IMR-90 (cell line): ENCODE measurements around the gene MAS1L. TPM values are rescaled to one million over a fixed set of nuclear protein-coding genes. Genes with fewer than 3 reads are reported as not detected.

Experiments used
- ATAC-seq: fragments of 200-7000 bp; cut with Tn5 transposase; 2 replicates; pipeline ENCODE4 v1.9.1; 2020; ENCODE audit warnings: low read depth, mild to moderate bottlenecking, moderate library complexity
- BruUV-seq: library from RNA; stranded (reverse); fragments of 400-500 nt; replicated peaks from 2 replicates; lab custom pipeline; 2021; lab: Mats Ljungman, UMichigan
- CTCF ChIA-PET: fragments of 300-600 bp; formaldehyde crosslinking; extraction: SDS; loops from one replicate; lab custom pipeline; 2021; ENCODE audit warnings: antibody characterized with exemption; lab: Yijun Ruan, JAX
- POLR2A ChIA-PET: fragments of 300-600 bp; sonication (Branson Sonifier 250); formaldehyde crosslinking; loops from one replicate; lab custom pipeline; 2022; ENCODE audit warnings: antibody characterized with exemption; ENCODE audit not compliant: unreplicated experiment; lab: Charles Lee
- DNase-seq: peaks from one replicate; pipeline ENCODE4 v3.0.0; 2013
- H2AFZ ChIP-seq: replicated peaks from 2 replicates; pipeline ENCODE3; 2013; ENCODE audit warnings: low read length, mild to moderate bottlenecking; ENCODE audit not compliant: poor library complexity
- H2AK5ac ChIP-seq: 2 replicates; pipeline ENCODE4 v1.6.1; 2013; ENCODE audit warnings: low read depth, low read length, inconsistent platforms
- H2AK9ac ChIP-seq: replicated peaks from 2 replicates; pipeline ENCODE3; 2013; ENCODE audit warnings: mild to moderate bottlenecking, low read depth, low read length, moderate library complexity; ENCODE audit not compliant: poor library complexity
- H2BK120ac ChIP-seq: 2 replicates; pipeline ENCODE4 v1.6.1; 2013; ENCODE audit warnings: low read depth, low read length, inconsistent platforms
- H2BK15ac ChIP-seq: 3 replicates; pipeline ENCODE4 v1.6.1; 2013; ENCODE audit warnings: low read depth, low read length, inconsistent platforms
- H2BK20ac ChIP-seq: 2 replicates; pipeline ENCODE4 v1.6.1; 2013; ENCODE audit warnings: low read depth, mild to moderate bottlenecking, inconsistent platforms, low read length, moderate library complexity
- H2BK5ac ChIP-seq: 2 replicates; pipeline ENCODE4 v1.6.1; 2013; ENCODE audit warnings: mild to moderate bottlenecking, low read depth, low read length, inconsistent platforms; ENCODE audit not compliant: poor library complexity, severe bottlenecking
- H3K14ac ChIP-seq: replicated peaks from 2 replicates; pipeline ENCODE4 v1.6.1; 2013; ENCODE audit warnings: low read depth, low read length, inconsistent platforms
- H3K18ac ChIP-seq: 2 replicates; pipeline ENCODE4 v1.6.1; 2013; ENCODE audit warnings: low read depth, low read length, control low read depth
- H3K23ac ChIP-seq: 2 replicates; pipeline ENCODE4 v1.6.1; 2013; ENCODE audit warnings: low read depth, low read length, inconsistent platforms
- H3K27ac ChIP-seq: 2 replicates; pipeline ENCODE4 v1.5.1; 2013; ENCODE audit warnings: mild to moderate bottlenecking, control low read depth, low read length; ENCODE audit not compliant: insufficient read depth
- H3K27me3 ChIP-seq: 2 replicates; pipeline ENCODE4 v1.6.1; 2013; ENCODE audit warnings: low read length; ENCODE audit not compliant: control insufficient read depth, insufficient read depth
- H3K36me3 ChIP-seq: 2 replicates; pipeline ENCODE4 v1.6.1; 2013; ENCODE audit warnings: low read length, mixed read lengths; ENCODE audit not compliant: control insufficient read depth, insufficient read depth
- H3K4ac ChIP-seq: 2 replicates; pipeline ENCODE4 v1.6.1; 2013; ENCODE audit warnings: low read depth, low read length, inconsistent platforms
- H3K4me1 ChIP-seq: 2 replicates; pipeline ENCODE4 v1.6.1; 2013; ENCODE audit warnings: low read length, mixed read lengths; ENCODE audit not compliant: control insufficient read depth, insufficient read depth
- H3K4me2 ChIP-seq: 2 replicates; pipeline ENCODE4 v1.6.1; 2013; ENCODE audit warnings: low read depth, mild to moderate bottlenecking, control low read depth, low read length, moderate library complexity
- H3K4me3 ChIP-seq: 2 replicates; pipeline ENCODE4 v1.5.1; 2013; ENCODE audit warnings: low read depth, mild to moderate bottlenecking, control low read depth, low read length, moderate library complexity; ENCODE audit not compliant: insufficient read depth
- H3K56ac ChIP-seq: 2 replicates; pipeline ENCODE4 v1.6.1; 2013; ENCODE audit warnings: low read length, inconsistent platforms; ENCODE audit not compliant: insufficient read depth; ENCODE audit errors: extremely low read depth
- H3K79me1 ChIP-seq, 2 experiments: 2 replicates each; pipeline ENCODE4 v1.6.1; 2013; ENCODE audit warnings: low read length in 2 of 2, inconsistent platforms in 1 of 2, low read depth in 1 of 2
- H3K9ac ChIP-seq: 2 replicates; pipeline ENCODE4 v1.6.1; 2013; ENCODE audit warnings: low read depth, low read length, control low read depth
- H3K9me1 ChIP-seq: 2 replicates; pipeline ENCODE4 v1.6.1; 2013; ENCODE audit warnings: low read length, inconsistent platforms; ENCODE audit not compliant: insufficient read depth
- H3K9me3 ChIP-seq: 2 replicates; pipeline ENCODE4 v1.6.1; 2013; ENCODE audit warnings: low read length; ENCODE audit not compliant: control insufficient read depth, insufficient read depth
- H4K20me1 ChIP-seq: 2 replicates; pipeline ENCODE4 v1.6.1; 2013; ENCODE audit warnings: low read length, inconsistent platforms; ENCODE audit not compliant: insufficient read depth
- H4K5ac ChIP-seq: 2 replicates; pipeline ENCODE4 v1.6.1; 2013; ENCODE audit warnings: mild to moderate bottlenecking, low read depth, low read length, control low read depth
- H4K8ac ChIP-seq, 2 experiments: 2 replicates each; pipeline ENCODE4 v1.6.1; 2013; ENCODE audit warnings: low read depth in 2 of 2, low read length in 2 of 2, control low read depth in 1 of 2, inconsistent platforms in 1 of 2
- H4K91ac ChIP-seq: 2 replicates; pipeline ENCODE4 v1.6.1; 2013; ENCODE audit warnings: low read depth, low read length, inconsistent platforms; ENCODE audit not compliant: insufficient read depth
- BHLHE40 ChIP-seq: fragments of 150-350 bp; IDR thresholded peaks from 2 replicates; pipeline ENCODE4 v1.6.1; 2016; ENCODE audit warnings: mild to moderate bottlenecking, low read depth, low read length
- CEBPB ChIP-seq: IDR thresholded peaks from 2 replicates; pipeline ENCODE4 v1.6.1; 2012; ENCODE audit warnings: low read depth, low read length, improper control_type of control experiment
- CHD1 ChIP-seq: IDR thresholded peaks from 2 replicates; pipeline ENCODE4 v1.6.1; 2012; ENCODE audit warnings: low read depth, low read length, improper control_type of control experiment
- FOS ChIP-seq: fragments of 150-350 bp; IDR thresholded peaks from 2 replicates; pipeline ENCODE4 v1.6.1; 2016; ENCODE audit warnings: low read depth, low read length
- MAFK ChIP-seq: IDR thresholded peaks from 2 replicates; pipeline ENCODE4 v1.6.1; 2012; ENCODE audit warnings: low read depth, low read length, improper control_type of control experiment
- MAZ ChIP-seq: IDR thresholded peaks from 2 replicates; pipeline ENCODE4 v1.6.1; 2012; ENCODE audit warnings: low read depth, mild to moderate bottlenecking, low read length, improper control_type of control experiment, moderate library complexity, borderline replicate concordance
- MXI1 ChIP-seq: IDR thresholded peaks from 2 replicates; pipeline ENCODE4 v1.6.1; 2012; ENCODE audit warnings: low read depth, mild to moderate bottlenecking, low read length, moderate library complexity, borderline replicate concordance
- NFE2L2 ChIP-seq: fragments of 150-350 bp; IDR thresholded peaks from 2 replicates; pipeline ENCODE4 v1.6.1; 2016; ENCODE audit warnings: low read depth, mild to moderate bottlenecking, low read length
- POLR2A ChIP-seq: IDR thresholded peaks from 2 replicates; pipeline ENCODE4 v1.6.1; 2012; ENCODE audit warnings: mild to moderate bottlenecking, low read depth, low read length
- RAD21 ChIP-seq: IDR thresholded peaks from 2 replicates; pipeline ENCODE4 v1.6.1; 2012; ENCODE audit warnings: low read length, improper control_type of control experiment
- RCOR1 ChIP-seq: IDR thresholded peaks from 2 replicates; pipeline ENCODE4 v1.6.1; 2012; ENCODE audit warnings: mild to moderate bottlenecking, low read length, improper control_type of control experiment; ENCODE audit not compliant: insufficient replicate concordance
- RFX5 ChIP-seq: IDR thresholded peaks from 2 replicates; pipeline ENCODE4 v1.8.0; 2012; ENCODE audit warnings: low read depth, mild to moderate bottlenecking, low read length, moderate library complexity
- SMC3 ChIP-seq: fragments of 150-350 bp; IDR thresholded peaks from 2 replicates; pipeline ENCODE4 v1.6.1; 2016; ENCODE audit warnings: low read depth, mild to moderate bottlenecking, antibody characterized with exemption, low read length, moderate library complexity
- WGBS, 2 experiments: methylation state at CpG; one replicate each; pipeline versions ENCODE4 v1.1.5 to v1.1.7; 2013; ENCODE audit warnings: missing lambda C conversion rate in 2 of 2; ENCODE audit not compliant: insufficient read length in 1 of 2; ENCODE audit errors: extremely low coverage in 2 of 2; 5-methylcytosine and 5-hydroxymethylcytosine counted together
- dilution Hi-C: fragments of 300-500 bp; cut with HindIII; formaldehyde crosslinking; loops from one replicate; pipeline ENCODE4 v1.14.3; 2018; ENCODE audit warnings: low sequenced_read_pairs; ENCODE audit not compliant: unreplicated experiment
- in situ Hi-C: fragments of 300-500 bp; cut with MboI; formaldehyde crosslinking; loops from 3 replicates; pipeline ENCODE4 v1.14.3; 2019; ENCODE audit warnings: low sequenced_read_pairs, inconsistent platforms, mixed read lengths
- intact Hi-C: fragments of 100-400 bp; cut with micrococcal nuclease; formaldehyde crosslinking; loops from 2 replicates; pipeline ENCODE4 v1.10.0; 2022
- polyA plus RNA-seq, 3 experiments: library from polyadenylated mRNA; depleted of rRNA; stranded (reverse); fragments of >200 nt; gene quantifications; 2 replicates each; pipeline ENCODE4 v1.2.3, GENCODE V29; 2012; ENCODE audit warnings: low replicate concordance in 1 of 3
- total RNA-seq: library from RNA; depleted of rRNA; stranded (reverse); fragments of >200 nt; gene quantifications from 2 replicates; pipeline ENCODE4 v1.2.3, GENCODE V29; 2012
- TF ChIP-seq, protein P1 (sequence below): conservative IDR thresholded peaks from 2 replicates; pipeline ENCODE4 v1.5.1; 2012; ENCODE audit warnings: mild to moderate bottlenecking, low read depth, low read length, improper control_type of control experiment
- TF ChIP-seq, protein P2 (sequence below): fragments of 150-350 bp; IDR thresholded peaks from 2 replicates; pipeline ENCODE4 v1.6.1; 2016; ENCODE audit warnings: low read depth, mild to moderate bottlenecking, low read length, moderate library complexity, borderline replicate concordance
- TF ChIP-seq, protein P3 (sequence below): fragments of 150-350 bp; IDR thresholded peaks from 2 replicates; pipeline ENCODE4 v1.6.1; 2017; ENCODE audit warnings: mild to moderate bottlenecking, antibody characterized with exemption, low read length, low read depth

Gene MAS1L
- total and polyA plus RNA-seq, 2 of the 4 experiments (the other 2 are of a cell fraction): not detected

DNA sequence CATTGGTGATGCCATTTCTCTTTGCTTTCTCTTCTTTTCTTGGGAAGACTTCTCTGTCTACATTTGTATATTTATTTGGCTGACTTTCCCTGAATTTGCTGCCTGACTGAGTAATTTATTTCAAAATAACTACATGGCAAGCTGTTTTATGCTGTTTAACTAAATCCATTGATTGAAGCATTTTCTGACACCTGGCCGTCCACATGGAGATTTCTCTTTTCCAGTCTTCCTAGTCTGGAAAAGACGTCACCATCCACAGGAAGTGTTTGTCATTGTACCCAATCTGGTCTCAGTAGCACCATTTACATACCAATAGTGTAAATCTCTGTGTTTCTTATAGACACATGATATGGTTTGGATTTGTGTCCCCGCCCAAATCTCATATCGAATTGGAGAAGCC is 9.2 kb upstream of the MAS1L start:
- TF ChIP-seq POLR2A: no peak
- no peak for TF ChIP-seq MAZ
- TF ChIP-seq, protein P1, sequence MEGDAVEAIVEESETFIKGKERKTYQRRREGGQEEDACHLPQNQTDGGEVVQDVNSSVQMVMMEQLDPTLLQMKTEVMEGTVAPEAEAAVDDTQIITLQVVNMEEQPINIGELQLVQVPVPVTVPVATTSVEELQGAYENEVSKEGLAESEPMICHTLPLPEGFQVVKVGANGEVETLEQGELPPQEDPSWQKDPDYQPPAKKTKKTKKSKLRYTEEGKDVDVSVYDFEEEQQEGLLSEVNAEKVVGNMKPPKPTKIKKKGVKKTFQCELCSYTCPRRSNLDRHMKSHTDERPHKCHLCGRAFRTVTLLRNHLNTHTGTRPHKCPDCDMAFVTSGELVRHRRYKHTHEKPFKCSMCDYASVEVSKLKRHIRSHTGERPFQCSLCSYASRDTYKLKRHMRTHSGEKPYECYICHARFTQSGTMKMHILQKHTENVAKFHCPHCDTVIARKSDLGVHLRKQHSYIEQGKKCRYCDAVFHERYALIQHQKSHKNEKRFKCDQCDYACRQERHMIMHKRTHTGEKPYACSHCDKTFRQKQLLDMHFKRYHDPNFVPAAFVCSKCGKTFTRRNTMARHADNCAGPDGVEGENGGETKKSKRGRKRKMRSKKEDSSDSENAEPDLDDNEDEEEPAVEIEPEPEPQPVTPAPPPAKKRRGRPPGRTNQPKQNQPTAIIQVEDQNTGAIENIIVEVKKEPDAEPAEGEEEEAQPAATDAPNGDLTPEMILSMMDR: no peak
- no peak for TF ChIP-seq MXI1
- TF ChIP-seq, protein P2, sequence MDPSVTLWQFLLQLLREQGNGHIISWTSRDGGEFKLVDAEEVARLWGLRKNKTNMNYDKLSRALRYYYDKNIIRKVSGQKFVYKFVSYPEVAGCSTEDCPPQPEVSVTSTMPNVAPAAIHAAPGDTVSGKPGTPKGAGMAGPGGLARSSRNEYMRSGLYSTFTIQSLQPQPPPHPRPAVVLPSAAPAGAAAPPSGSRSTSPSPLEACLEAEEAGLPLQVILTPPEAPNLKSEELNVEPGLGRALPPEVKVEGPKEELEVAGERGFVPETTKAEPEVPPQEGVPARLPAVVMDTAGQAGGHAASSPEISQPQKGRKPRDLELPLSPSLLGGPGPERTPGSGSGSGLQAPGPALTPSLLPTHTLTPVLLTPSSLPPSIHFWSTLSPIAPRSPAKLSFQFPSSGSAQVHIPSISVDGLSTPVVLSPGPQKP: no peak
- no peak for TF ChIP-seq FOS
- no peak for TF ChIP-seq BHLHE40
- TF ChIP-seq RAD21: no peak
- no peak for TF ChIP-seq RCOR1
- TF ChIP-seq, protein P3, sequence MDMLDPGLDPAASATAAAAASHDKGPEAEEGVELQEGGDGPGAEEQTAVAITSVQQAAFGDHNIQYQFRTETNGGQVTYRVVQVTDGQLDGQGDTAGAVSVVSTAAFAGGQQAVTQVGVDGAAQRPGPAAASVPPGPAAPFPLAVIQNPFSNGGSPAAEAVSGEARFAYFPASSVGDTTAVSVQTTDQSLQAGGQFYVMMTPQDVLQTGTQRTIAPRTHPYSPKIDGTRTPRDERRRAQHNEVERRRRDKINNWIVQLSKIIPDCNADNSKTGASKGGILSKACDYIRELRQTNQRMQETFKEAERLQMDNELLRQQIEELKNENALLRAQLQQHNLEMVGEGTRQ: no peak
- TF ChIP-seq RFX5: no peak
- no peak for TF ChIP-seq SMC3
- no peak for TF ChIP-seq MAFK
- no peak for TF ChIP-seq NFE2L2
- TF ChIP-seq CEBPB: no peak
- TF ChIP-seq CHD1: no peak
- H3K18ac ChIP-seq: no peak overlapping the region
- no peak overlapping the region for H3K4ac ChIP-seq
- H3K9me1 ChIP-seq: no peaks in the 10 kb centered on the region
- no peak overlapping the region for H2BK120ac ChIP-seq
- POLR2A ChIA-PET: no interaction called here
- DNase-seq (no peak), ATAC-seq (no peak)
- no peak overlapping the region for H3K56ac ChIP-seq
- H3K9me3 ChIP-seq: peaks cover 6% of the 10 kb centered on the region; the same call in 1 of the 2 replicates
- H4K91ac ChIP-seq: no peak overlapping the region
- no peak overlapping the region for H2AK5ac ChIP-seq
- CTCF ChIA-PET: no interaction called here
- no peak overlapping the region for H4K8ac ChIP-seq
- H2BK15ac ChIP-seq: no peak overlapping the region
- H3K23ac ChIP-seq: no peak overlapping the region
- BruUV-seq: no TSS peak
- dilution Hi-C loops (no loop called here), intact Hi-C loops (no loop called here), in situ Hi-C loops (no loop called here)
- no peak overlapping the region for H2BK20ac ChIP-seq
- no peaks in the 10 kb centered on the region for H3K4me1 ChIP-seq
- no peaks in the 10 kb centered on the region for H4K20me1 ChIP-seq
- no peak overlapping the region for H2AFZ ChIP-seq
- no peak overlapping the region for H3K4me3 ChIP-seq
- H3K27ac ChIP-seq: no peak overlapping the region
- no peak overlapping the region for H2BK5ac ChIP-seq
- H4K5ac ChIP-seq: no peak overlapping the region
- H3K36me3 ChIP-seq: no peaks in the 10 kb centered on the region
- no peaks in the 10 kb centered on the region for H3K79me1 ChIP-seq
- no peak overlapping the region for H3K14ac ChIP-seq
- no peak overlapping the region for H3K9ac ChIP-seq
- WGBS, 2 experiments: no CpG with 5 or more reads among the region's 4 CpGs
- no peak overlapping the region for H3K4me2 ChIP-seq
- no peak overlapping the region for H2AK9ac ChIP-seq
- H3K27me3 ChIP-seq: no peaks in the 10 kb centered on the region
